NCI-H1930 (cell line): ENCODE results near the gene SSX5.
"Not testable (repeated sequence)": the region's sequence is repeated elsewhere in the genome, so short reads cannot be mapped to it uniquely, and the experiment has no call there.

ENCODE experiments used
- DNase-seq, 2 experiments: peaks; one replicate each; lab custom pipeline; 2025; lab: John Stamatoyannopoulos, UW

The SSX5 gene, protein sequence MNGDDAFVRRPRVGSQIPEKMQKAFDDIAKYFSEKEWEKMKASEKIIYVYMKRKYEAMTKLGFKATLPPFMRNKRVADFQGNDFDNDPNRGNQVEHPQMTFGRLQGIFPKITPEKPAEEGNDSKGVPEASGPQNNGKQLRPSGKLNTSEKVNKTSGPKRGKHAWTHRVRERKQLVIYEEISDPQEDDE

DNA sequence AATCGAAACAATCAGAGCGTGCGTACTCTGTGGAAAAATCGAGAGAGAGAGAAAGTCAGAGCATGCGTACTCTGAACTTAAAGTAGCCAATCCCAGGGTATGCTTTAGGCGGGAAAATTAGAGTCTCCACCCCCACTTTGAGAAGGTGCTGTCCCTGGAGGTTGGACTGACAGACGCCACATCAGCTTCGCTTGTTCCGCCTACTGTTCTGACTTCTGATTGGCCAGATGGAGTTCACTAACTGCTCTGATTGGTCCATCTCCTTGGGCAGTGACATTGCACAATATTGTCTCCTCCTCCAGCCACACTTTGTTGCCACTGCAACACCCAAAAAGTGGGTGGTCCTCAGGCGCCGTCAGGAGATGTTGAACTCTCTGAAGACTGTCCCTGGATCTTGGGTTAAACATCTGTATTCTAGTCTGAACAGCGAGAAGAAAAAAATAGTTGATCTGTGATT is at the start of gene SSX5:
Gene SSX5 (minus strand): TSS at position 51 of the 457 bp plus-strand sequence. CDS start 1,437 bp downstream, outside the sequence.
- DNase-seq = no peak

- not testable (repeated sequence) for DNase-seq
Measured at GRCh38 chrX:48224196-48224595, 27.6 kb upstream of the SSX5 start.

- not testable (repeated sequence) for DNase-seq
Measured at GRCh38 chrX:48214341-48214740, 17.7 kb upstream of the SSX5 start.

DNA sequence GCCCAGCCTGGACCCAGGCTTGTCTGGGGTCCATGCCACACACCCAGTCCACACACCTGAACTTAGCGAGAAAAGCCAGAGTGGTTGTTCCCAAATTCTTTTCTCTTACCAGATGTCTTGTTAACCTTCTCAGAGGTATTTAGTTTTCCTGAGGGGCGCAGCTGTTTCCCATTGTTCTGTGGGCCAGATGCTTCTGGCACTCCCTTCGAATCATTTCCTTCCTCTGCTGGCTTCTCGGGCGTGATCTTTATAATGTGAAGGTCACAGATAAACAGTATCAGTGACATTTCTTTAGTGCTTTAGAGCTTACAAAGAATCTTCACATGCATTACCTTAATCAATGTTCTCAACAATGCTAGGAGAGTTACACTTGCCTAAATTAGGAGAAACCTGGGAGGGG is 6.6 kb downstream of the SSX5 start:
- DNase-seq = not testable (repeated sequence)

- not testable (repeated sequence) for DNase-seq
Measured at GRCh38 chrX:48181882-48182281, 14.7 kb downstream of the SSX5 start.

GRCh38 chrX:48180811-48181210 is 15.8 kb downstream of the SSX5 start:
- DNase-seq = no peak

DNA sequence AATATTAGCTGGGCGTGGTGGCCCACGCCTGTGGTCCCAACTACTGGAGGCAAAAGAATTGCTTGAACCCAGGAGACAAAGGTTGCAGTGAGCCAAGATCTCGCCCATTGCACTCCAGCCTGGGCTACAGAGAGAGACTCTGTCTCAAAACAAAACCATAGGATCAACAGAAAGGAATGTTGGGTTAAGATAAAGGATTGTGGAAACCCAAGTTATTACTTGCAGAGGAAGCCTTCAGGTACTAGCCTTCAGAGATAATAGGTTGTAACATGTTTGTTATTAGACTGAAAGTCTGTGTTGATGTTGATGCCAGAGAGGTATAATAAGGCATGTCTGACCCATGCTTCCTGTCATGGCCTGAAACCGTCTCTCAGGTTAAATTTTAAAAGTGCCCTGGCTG is 16.9 kb downstream of the SSX5 start:
- DNase-seq = no peak

DNA sequence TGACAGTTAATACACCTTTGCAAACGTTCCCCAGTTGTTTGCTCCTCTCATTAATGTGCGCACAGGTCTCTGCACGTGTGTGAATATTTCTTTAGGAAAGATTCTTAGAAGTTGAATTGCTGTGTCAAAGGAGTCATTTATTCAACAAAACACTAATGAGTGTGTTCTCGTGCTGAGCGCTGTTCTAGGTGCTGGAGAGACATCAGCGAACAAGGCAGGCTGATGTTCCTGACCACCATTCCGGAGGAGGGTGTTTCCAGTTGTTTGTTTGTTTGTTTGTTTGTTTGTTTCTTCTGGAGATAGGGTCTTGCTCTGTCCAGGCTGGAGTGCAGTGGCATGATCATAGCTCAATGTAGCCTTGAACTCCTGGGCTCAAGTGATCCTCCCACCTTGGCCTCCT is 30.3 kb downstream of the SSX5 start:
- DNase-seq = not testable (repeated sequence)

DNA sequence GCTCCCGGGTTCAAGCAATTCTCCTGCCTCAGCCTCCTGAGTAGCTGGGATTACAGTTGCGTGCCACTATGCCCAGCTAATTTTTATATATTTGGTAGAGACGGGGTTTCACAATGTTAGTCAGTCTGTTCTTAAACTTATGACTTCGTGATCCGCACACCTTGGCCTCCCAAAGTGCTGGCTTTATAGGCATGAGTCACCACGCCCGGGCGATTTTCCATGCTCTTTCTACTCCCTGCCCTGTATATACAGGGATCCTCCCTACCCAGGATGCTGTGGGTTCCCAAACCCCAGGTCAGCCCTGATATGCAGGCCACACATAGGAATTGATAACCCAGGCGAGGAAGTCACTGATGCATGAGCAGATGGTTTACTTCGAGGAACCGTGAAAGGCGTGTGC is 31.4 kb downstream of the SSX5 start:
- DNase-seq = no peak

GRCh38 chrX:48156014-48156413 is 40.6 kb downstream of the SSX5 start:
- no peak for DNase-seq

DNA sequence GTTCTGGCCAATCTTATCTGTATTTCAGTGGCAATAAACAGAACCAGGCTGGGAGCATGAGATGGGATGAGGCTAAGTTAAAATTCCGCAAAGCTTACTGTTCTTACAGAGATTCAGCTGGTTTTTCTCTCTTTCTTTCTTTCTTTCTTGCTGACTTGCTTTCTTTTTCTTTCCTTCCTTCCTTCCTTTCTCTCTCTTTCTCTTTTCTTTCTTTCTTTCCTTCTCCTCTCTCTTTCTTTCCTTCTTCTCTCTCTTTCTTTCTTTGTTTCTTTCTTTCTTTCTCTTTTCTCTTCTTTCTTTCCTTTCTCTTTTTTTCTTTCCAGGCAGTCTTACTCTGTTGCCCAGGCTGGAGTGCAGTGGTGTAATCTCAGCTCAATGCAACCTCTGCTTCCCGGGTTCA is 41.8 kb downstream of the SSX5 start:
- DNase-seq = no peak

GRCh38 chrX:48153769-48154168 is 42.8 kb downstream of the SSX5 start:
- no peak for DNase-seq

GRCh38 chrX:48142697-48143096 is 53.9 kb downstream of the SSX5 start:
- DNase-seq = not testable (repeated sequence)

DNA sequence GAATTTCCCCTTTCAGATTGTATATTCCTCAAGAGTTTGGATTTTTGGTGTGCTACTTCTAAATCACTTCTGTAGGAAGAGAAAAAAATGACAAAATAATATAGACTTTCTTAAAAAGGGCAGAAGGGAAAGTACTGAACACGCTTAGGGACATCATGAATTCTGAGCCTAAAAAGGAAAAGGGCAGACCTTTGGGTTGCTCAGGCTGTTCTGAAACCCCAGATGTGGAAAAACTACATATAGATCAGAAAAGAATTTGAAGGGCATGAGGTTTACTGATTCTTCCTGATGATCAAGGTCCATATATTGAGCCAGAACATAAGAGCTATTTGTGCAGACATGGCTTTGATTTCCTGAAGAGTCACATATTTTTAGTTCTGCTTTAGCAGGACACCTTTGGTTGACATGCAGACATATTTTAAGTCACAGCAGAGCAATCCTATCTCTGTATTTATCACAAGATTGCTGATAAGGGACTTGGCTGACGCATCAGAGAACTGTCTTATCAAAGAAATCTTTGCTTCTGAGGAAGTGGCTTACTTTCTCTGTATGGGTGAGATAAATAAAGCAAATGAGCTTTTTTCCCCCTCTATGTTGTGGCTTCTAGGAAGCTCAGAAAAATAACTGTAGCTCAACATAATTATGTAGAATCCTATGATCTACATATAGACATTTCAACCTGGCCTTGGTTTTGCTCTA is 54.6 kb downstream of the SSX5 start:
- not testable (repeated sequence) for DNase-seq

DNA sequence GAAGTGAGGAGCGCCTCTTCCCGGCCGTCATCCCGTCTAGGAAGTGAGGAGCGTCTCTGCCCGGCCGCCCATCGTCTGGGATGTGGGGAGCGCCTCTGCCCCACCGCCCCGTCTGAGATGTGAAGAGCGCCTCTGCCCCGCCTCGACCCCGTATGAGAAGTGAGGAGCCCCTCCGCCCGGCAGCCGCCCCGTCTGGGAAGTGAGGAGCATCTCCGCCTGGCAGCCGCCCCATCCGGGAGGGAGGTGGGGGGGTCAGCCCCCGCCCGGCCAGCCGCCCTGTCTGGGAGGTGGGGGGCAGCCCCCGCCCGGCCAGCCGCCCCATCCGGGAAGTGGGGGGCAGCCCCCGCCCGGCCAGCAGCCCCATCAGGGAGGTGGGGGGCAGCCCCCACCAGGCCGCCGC is 57.5 kb downstream of the SSX5 start:
- not testable (repeated sequence) for DNase-seq
